Left lung (tissue), 10 donors: ENCODE measurements around the gene WDR12. TPM values are rescaled to one million over a fixed set of nuclear protein-coding genes. Genes with fewer than 3 reads are reported as not detected.

Experiments
- ATAC-seq: fragments of 200-7000 bp; cut with Tn5 transposase; one replicate; pipeline ENCODE4 v1.9.1; 2020; ENCODE audit warnings: moderate library complexity
- DNase-seq, 4 donors: peaks; one replicate each; pipeline ENCODE4 v3.0.0-alpha.2; 2013 to 2020
- H3K27ac ChIP-seq, 2 donors: fragments of 200-600 bp; sonication (generic) in 1 of 2; one replicate each; pipeline versions ENCODE4 v1.5.0 to v1.8.0; 2020 to 2021
- H3K27me3 ChIP-seq, 2 donors: fragments of 200-600 bp; sonication (generic) in 1 of 2; one replicate each; pipeline versions ENCODE4 v1.5.0 to v1.8.0; 2020 to 2021
- H3K36me3 ChIP-seq, 2 donors: fragments of 200-600 bp; sonication (generic) in 1 of 2; one replicate each; pipeline versions ENCODE4 v1.5.0 to v1.8.0; 2020 to 2021
- H3K4me1 ChIP-seq, 2 donors: fragments of 200-600 bp; one replicate each; pipeline ENCODE4 v1.8.0; 2021
- H3K4me3 ChIP-seq, 2 donors: fragments of 200-600 bp; sonication (generic) in 1 of 2; one replicate each; pipeline versions ENCODE4 v1.5.0 to v1.8.0; 2020 to 2021; ENCODE audit warnings: mild to moderate bottlenecking in 1 of 2
- H3K9me3 ChIP-seq, 2 donors: fragments of 200-600 bp; sonication (generic) in 1 of 2; one replicate each; pipeline versions ENCODE4 v1.5.0 to v1.8.0; 2020 to 2021
- intact Hi-C, 2 donors: fragments of 100-400 bp; cut with DNase I; formaldehyde crosslinking; loops; one replicate each; pipeline versions ENCODE4 v1.11.2 to v1.14.2; 2022
- polyA plus RNA-seq, 6 donors: library from polyadenylated mRNA; unstranded; fragments of 120-200 nt; gene quantifications; one replicate each; pipeline ENCODE4 v1.2.1, GENCODE V29; 2013; ENCODE audit not compliant: insufficient read length in 6 of 6
- total RNA-seq, 2 donors: library from RNA; stranded (reverse); fragmentation: NEBNext Ultra II Directional; extraction: Animal tissue kit (Norgen Biotek cat#: 25700); gene quantifications; one replicate each; pipeline ENCODE4 v1.2.1, GENCODE V29; 2021
- TF ChIP-seq, protein P1 (sequence below), 2 donors: fragments of 200-600 bp; sonication (generic) in 1 of 2; IDR thresholded peaks; one replicate each; pipeline versions ENCODE4 v1.5.0 to v1.8.0; 2021; ENCODE audit warnings: antibody characterized with exemption in 2 of 2
- donor health status: DM: no; HTN: yes; CAD: no.
- donor health status: DM: no; HTN: no; CAD: no.

WDR12 gene
- total and polyA plus RNA-seq, 8 donors: 35.4 to 91.3 (median 77.5) TPM

GRCh38 chr2:202847693-202848524, 63.6 kb downstream of the WDR12 start:
- no peaks in the 10 kb centered on the region for H3K27me3 ChIP-seq
- no peak overlapping the region for H3K27ac ChIP-seq
- H3K9me3 ChIP-seq: peaks cover 0 to 4% of the 10 kb centered on the region in 2 donors
- intact Hi-C loops: no loop called here
- no peaks in the 10 kb centered on the region for H3K36me3 ChIP-seq
- TF ChIP-seq, protein P1, sequence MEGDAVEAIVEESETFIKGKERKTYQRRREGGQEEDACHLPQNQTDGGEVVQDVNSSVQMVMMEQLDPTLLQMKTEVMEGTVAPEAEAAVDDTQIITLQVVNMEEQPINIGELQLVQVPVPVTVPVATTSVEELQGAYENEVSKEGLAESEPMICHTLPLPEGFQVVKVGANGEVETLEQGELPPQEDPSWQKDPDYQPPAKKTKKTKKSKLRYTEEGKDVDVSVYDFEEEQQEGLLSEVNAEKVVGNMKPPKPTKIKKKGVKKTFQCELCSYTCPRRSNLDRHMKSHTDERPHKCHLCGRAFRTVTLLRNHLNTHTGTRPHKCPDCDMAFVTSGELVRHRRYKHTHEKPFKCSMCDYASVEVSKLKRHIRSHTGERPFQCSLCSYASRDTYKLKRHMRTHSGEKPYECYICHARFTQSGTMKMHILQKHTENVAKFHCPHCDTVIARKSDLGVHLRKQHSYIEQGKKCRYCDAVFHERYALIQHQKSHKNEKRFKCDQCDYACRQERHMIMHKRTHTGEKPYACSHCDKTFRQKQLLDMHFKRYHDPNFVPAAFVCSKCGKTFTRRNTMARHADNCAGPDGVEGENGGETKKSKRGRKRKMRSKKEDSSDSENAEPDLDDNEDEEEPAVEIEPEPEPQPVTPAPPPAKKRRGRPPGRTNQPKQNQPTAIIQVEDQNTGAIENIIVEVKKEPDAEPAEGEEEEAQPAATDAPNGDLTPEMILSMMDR (IDR thresholded peaks at IDR 0.05): no peak
- DNase-seq (no peak), ATAC-seq (no peak)
- no peak overlapping the region for H3K4me3 ChIP-seq
- no peaks in the 10 kb centered on the region for H3K4me1 ChIP-seq

- Histone ChIP-seq H3K4me3 (no peak overlapping the region), H3K27ac (no peak overlapping the region), H3K4me1 (no peaks in the 10 kb centered on the region), H3K27me3 (no peaks in the 10 kb centered on the region), H3K9me3 (peaks cover 0 to 13% of the 10 kb centered on the region in 2 donors), H3K36me3 (no peaks in the 10 kb centered on the region)
- DNase-seq (no peak), ATAC-seq (no peak)
- TF ChIP-seq, protein P1 (IDR thresholded peaks at IDR 0.05): no peak
- intact Hi-C loops: no loop called here
Measured at GRCh38 chr2:202844656-202845055, 66.8 kb downstream of the WDR12 start.

GRCh38 chr2:202842690-202843089, 68.8 kb downstream of the WDR12 start:
- Histone ChIP-seq H3K4me3 (no peak overlapping the region), H3K27ac (no peak overlapping the region), H3K4me1 (no peaks in the 10 kb centered on the region), H3K9me3 (peaks cover 0 to 13% of the 10 kb centered on the region in 2 donors), H3K27me3 (no peaks in the 10 kb centered on the region), H3K36me3 (no peaks in the 10 kb centered on the region)
- DNase-seq (no peak), ATAC-seq (no peak)
- TF ChIP-seq, protein P1 (IDR thresholded peaks at IDR 0.05): no peak
- intact Hi-C loops: no loop called here

DNA sequence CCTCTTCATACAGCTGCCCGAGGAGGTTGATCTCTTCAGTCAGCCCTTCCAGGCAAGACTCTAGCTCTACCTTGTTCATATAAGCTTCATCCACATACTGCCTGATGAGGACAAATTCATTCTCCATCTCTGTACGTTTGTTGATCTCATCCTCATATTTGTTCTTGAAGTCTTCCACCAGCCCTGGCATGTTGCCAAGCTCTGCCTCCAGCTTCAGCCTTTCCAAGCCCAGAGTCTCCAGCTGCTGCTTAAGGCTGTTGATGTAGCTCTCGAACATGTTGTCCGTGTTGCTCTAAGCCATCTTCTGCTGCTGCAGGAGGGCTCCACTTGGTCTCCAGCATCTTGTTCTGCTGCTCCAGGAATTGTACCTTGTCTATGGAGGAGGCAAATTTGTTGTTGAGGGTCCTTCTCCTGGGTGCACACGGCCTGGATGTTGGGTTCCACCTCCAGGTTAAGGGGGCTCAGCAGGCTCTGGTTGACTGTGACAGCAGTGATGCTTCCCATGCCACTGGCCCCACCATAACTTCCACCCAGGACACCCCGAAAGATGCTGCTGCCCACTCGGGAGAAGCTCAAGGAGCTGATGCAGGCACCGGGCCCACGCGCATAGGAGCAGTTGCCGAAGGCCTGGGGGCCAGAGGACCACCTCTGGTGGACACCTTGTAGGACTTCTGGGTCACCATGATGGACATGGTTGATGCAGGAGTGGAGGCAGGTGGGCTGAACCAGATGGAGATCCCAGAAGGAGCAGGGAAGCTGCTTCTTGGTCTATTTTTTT, 70.2 kb downstream of the WDR12 start:
- no peak overlapping the region for H3K27ac ChIP-seq
- TF ChIP-seq, protein P1 (IDR thresholded peaks at IDR 0.05): no peak
- DNase-seq: peak in 1 of 4 donors; percentile 5

More for the DNA sequence above, 70.2 kb downstream of the WDR12 start:
- Histone ChIP-seq H3K9me3 (peaks cover 0 to 13% of the 10 kb centered on the region in 2 donors), H3K4me3 (no peak overlapping the region), H3K4me1 (no peaks in the 10 kb centered on the region), H3K27me3 (no peaks in the 10 kb centered on the region), H3K36me3 (no peaks in the 10 kb centered on the region)
- intact Hi-C loops: no loop called here
- no peak for ATAC-seq
